Measurements from ENCODE around the gene GNB5.

- no peak for TF ChIP-seq POLR2AphosphoS5 (IDR thresholded peaks at IDR 0.05; ENCODE audit: borderline replicate concordance, low read depth, low read length)
- TF ChIP-seq FOXP2 (optimal IDR thresholded peaks at IDR 0.05; ENCODE audit: control extremely low read depth, extremely low read length, insufficient read depth): no peak
Observed at GRCh38 chr15:52146261-52146660, 44.9 kb downstream of the GNB5 start.
